ENCODE results near the gene SUPT3H.

SUPT3H gene

GRCh38 chr6:45001663-45002062 is 376.1 kb downstream of the SUPT3H start:
- no peak for DNase-seq (ENCODE audit: low spot score)

GRCh38 chr6:45000833-45001232 is 376.9 kb downstream of the SUPT3H start:
- DNase-seq (ENCODE audit: low spot score), result no peak

GRCh38 chr6:44999066-44999465 is 378.7 kb downstream of the SUPT3H start:
- DNase-seq (ENCODE audit: low spot score), result no peak

DNA sequence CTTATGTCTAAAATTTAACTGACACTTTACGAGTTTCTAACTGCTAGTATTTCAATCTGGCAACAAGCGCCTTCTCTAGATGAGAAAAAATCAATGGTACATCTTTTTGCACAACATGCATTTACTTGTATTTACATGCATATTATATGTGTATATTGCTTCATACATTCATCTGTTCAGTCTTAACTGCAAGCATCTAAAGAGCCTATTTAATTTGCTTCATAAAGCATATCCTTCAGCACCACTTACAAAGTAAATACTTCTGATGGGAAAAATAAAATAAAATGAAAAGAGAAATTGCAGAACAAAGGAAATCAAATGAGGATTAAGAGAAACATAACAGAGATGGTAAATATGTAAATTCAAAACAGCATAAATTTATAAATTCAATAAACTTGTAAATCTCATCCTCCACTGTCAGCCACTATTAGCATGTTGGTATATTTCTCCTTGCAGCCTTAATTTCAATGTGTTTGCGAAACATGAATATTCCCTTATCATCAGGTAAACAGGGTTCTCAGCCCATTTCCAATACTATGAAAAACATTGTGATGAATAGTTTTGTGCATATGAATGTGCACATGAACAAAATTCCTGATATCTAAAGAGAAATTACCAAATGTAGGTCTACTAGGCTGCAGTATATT is 382.1 kb downstream of the SUPT3H start:
- DNase-seq (ENCODE audit: low spot score), result no peak

- DNase-seq (ENCODE audit: low spot score), result no peak
Measured at GRCh38 chr6:44989391-44989790, 388.3 kb downstream of the SUPT3H start.

- DNase-seq (ENCODE audit: low spot score), result no peak
Measured at GRCh38 chr6:44985006-44985405, 392.7 kb downstream of the SUPT3H start.

GRCh38 chr6:44983467-44984365 is 394.0 kb downstream of the SUPT3H start:
- no peak for DNase-seq (ENCODE audit: low spot score)

DNA sequence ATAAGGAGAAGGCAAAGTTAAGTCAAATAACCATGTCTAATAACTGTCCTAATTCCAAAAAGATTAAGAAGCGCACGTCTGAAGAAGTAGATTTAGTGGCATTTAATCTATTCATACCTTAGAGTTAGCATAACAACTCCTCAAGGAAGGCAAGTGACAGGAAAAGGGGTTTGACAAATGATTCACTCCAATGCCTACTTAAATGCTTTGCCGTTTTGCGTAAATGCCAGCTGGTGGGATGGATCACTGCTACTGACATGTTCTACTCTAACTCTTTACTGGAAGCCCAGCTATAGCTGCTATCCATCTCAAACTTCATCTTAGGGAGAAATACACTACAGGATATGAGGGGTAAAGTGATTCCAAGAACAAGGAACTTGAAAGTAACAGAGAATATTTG is 396.9 kb downstream of the SUPT3H start:
- no peak for DNase-seq (ENCODE audit: low spot score)

DNA sequence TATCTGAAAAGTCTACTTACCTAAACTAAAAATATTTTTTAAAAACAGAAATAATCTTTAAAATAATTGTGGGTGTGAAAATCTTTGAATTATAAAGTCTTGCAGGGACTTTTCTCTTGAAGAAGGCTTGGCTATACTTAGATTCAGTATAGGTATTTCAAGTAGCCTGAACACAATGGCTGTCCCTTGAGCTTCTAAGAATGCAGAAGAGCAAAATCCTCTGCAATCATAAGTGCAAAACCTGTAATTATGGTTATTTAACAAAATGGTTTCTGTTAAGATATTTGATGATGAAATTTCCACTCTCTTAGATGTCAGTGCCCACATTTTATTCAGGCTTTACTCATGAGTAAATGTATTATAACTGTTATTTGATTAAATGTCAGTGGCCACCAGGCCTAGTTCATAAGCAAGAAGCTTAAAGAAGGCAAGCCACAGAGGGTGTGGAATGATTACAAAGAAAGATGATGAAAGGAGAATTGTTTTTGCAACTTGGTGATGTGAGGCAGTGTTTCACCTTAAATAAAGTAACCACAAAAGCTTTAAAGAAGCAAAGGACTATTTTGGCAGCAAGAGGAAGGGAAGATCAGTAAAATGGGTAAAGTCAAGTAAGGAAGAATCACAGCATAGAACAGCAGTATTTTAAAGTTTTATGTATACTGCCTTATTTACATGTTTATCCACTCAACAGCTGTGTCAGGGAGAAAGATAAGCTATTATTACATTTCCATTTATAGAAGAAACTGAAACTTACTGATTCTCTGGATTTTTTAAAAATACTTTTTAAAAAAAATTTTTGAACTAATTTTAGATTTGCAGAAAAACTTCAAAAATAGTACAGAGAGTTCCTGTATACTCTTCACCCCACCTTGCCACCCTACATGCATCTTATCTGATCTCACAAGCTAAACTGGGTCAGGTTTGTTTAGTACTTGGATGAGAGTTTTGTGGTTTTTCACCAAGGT is 400.8 kb downstream of the SUPT3H start:
- no peak for DNase-seq (ENCODE audit: low spot score)

GRCh38 chr6:44974511-44974910 is 403.2 kb downstream of the SUPT3H start:
- no peak for DNase-seq (ENCODE audit: low spot score)

- no peak for DNase-seq (ENCODE audit: low spot score)
Measured at GRCh38 chr6:44972709-44973108, 405.0 kb downstream of the SUPT3H start.

DNA sequence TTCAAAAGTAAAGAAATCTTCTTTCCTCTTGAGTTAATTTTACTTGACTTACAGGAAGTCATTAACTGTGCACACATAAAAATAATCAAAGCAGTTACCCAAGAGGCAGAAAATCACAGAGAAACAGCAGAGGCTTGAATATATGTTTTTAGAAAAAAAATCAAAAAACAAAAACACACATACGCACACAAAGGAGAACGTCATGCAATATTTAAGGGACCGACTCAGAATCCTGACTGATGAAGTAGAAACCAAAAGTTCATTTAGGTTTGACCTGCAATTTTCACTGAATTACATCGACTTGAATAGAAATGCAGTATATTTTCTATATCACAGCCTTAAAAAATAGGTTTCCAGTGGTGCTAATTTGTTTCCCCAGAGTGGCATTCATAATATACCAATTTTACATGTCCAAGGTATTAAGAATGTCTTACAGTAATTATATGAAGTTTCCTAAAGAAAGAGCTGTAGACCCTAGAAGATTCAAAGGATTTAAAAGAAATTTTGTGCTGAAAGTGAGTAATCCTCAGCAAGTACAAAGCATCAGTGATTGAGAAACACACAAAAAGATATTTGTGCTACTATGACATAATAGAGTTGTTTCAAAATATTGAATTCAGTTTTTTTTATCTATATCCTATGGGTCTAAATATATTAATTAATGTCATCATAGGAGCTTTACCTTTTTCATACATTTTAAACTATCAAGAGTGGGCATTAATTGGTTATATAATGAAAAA is 408.1 kb downstream of the SUPT3H start:
- DNase-seq (ENCODE audit: low spot score), result no peak

- DNase-seq (ENCODE audit: low spot score), result no peak
Measured at GRCh38 chr6:44967481-44967880, 410.3 kb downstream of the SUPT3H start.

DNA sequence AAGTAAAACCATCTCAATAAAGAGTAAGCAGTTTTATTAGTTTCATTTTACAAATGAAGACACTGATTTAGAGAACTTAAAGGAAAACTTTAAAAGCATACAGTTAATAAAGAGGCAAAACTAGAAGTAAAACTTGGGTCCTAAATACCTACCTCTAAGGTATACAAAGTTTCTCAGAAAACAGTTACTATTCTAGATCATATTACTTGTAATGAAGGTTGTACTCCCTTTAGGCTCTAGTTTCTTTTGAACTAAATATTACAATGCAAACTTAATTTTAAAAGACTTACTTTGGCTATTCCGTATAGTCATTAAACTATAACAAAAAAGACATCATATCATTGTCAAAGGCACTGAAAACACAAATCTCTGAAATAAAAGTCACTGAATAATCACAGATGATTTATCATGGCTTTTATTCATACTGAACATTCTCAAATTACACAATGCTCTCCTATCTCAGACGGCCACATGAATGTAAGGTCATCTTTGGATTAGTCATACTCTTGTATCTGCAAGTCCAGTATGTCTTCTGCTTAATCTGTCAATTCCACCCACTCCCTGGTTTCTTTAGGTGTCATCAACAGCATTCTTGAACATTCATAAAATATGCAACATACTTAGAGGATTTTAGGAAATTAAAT is 411.2 kb downstream of the SUPT3H start:
- peak; percentile 20 for DNase-seq (ENCODE audit: low spot score)

GRCh38 chr6:44965708-44966107 is 412.0 kb downstream of the SUPT3H start:
- no peak for DNase-seq (ENCODE audit: low spot score)

GRCh38 chr6:44960898-44961297 is 416.8 kb downstream of the SUPT3H start:
- peak; percentile 21 for DNase-seq (ENCODE audit: low spot score)

DNA sequence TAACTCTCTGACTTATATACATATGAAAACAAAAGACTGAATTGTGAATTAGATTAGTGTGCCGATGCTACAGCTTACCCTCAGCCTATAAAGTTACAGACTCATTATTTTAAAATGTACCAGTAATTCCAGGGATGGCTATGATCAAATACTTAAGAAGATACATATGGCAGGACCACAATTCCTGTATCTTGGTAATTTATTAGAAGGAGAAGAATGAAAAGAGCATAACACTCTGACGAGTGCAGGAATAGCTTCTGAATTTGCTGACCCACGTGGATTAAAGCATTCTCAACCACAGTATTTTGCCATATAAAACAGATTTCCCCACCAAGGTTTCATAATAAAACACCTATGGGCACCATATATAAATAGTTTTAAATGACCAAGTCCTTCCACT is 418.1 kb downstream of the SUPT3H start:
- no peak for DNase-seq (ENCODE audit: low spot score)

- DNase-seq (ENCODE audit: low spot score), result no peak
Measured at GRCh38 chr6:44957156-44957555, 420.6 kb downstream of the SUPT3H start.

DNA sequence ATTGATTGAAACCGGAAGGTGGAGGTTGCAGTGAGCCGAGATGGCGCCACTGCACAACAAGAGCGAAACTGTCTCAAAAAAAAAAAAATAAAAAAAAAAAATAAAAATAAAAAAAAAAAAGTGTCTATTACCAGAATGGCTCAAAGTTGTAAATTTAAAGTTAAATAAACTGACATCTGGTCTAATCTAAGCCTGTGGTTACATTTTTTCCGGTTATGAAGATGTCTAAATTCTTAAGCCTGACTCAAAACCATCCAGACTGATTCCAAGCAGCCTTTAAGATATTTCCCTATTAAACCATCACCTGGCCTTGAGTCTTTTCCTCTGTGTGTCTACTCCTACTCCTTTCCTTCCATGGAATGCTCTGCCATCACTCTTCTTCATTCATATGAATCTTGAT is 421.3 kb downstream of the SUPT3H start:
- no peak for DNase-seq (ENCODE audit: low spot score)

- DNase-seq (ENCODE audit: low spot score), result no peak
Measured at GRCh38 chr6:44955145-44955544, 422.6 kb downstream of the SUPT3H start.

- DNase-seq (ENCODE audit: low spot score), result no peak
Measured at GRCh38 chr6:44954281-44954680, 423.5 kb downstream of the SUPT3H start.

All from AG08396 (cell line).